Ramos (cell line): ENCODE results near the gene SMIM1.
"Not testable (repeated sequence)": the region's sequence is repeated elsewhere in the genome, so short reads cannot be mapped to it uniquely, and the experiment has no call there.

Experiments used
- in situ Hi-C: fragments of 300-500 bp; cut with MboI; formaldehyde crosslinking; loops from one replicate; pipeline ENCODE4 v1.14.3; 2022; ENCODE audit warnings: low sequenced_read_pairs; ENCODE audit not compliant: unreplicated experiment

SMIM1 gene

GRCh38 chr1:3788756-3789420 lies 16.3 kb downstream of the SMIM1 start:
- in situ Hi-C loops: no loop called here

- in situ Hi-C loops: no loop called here
Measured at GRCh38 chr1:3789421-3790300, 17.1 kb downstream of the SMIM1 start.

DNA sequence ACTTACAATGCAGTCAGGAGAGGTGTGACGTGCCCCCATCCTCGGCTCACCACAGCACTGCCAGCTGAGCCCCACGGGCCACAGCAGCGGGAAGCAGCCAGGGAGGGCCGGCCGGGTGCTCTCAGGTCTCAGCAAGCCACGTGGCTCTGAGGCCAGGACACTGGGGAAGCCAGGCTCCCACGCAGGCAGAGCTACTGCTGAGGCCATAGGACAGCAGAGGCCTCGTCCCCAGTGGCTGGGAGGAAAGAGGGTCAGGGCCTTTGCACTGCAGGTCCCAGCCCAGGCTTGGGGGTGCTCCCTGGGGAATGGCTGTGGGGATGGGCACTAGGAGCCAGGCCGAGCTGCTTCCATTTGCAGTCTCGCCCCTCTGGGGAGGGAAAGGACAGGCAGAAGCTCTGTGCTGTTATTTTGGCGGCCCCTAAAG lies 18.0 kb downstream of the SMIM1 start:
- in situ Hi-C loops: no loop called here

DNA sequence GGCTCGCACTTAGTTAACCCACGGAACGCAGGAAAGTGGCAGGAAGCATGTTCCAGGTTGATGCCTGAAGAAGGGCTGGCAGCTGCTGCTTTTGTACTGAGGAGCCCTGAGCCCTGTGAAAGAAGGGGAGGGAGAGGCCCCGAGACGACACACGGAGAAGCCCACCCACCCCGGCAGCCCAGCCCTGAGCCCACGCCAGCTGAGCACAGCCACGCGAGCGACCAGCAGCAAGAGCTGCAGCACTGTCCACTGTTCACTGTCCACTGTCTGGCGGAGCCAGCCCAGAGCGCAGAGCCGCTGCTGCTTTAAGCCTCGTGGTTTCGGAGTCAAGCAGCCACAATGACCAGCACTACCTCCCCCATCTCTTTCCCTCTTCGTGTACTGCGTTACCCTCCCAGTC lies 18.4 kb downstream of the SMIM1 start:
- in situ Hi-C loops: no loop called here

DNA sequence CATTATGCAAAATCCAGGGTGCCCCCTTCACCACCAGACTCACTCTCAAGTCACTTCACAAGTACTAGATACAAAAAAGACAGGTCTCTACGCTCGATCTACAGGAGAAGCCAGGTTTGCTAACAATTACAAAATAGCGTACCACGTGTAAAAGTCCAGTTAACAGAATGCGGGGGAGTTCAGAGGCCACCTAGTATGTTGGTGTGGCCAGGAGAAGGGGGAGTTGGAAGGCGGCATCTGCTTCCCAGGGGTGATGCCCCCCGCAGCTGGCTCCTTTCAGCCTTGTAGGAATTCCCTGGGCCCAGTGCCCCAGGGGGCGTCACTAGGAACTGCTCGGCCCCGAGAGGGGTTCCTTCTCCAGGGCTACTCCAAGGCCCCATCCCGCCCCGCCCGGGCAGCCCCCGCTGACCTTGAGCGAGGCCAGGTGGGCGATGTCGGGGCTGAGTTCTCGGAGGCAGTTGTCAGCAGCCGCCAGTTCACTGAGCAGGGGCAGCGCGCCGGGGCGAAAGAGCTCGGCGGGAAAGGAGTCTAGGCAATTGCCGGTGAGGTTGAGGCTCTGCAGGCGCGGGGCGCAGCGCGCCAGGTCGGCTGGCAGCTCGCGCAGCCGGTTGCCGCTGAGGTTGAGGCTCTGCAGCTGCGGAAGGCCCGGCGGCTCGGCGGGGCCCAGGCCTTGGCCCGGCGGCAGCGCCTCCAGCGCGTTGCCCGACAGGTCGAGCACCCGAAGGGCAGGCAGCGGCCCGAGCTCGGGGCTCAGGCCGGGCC lies 23.1 kb downstream of the SMIM1 start:
- in situ Hi-C loops: no loop called here

GRCh38 chr1:3796215-3797061 lies 23.9 kb downstream of the SMIM1 start, which contains the start of gene LRRC47:
Gene LRRC47, minus strand, starts transcription at chr1:3796498. Its CDS starts 22 bp downstream, at chr1:3796476.
- in situ Hi-C loops: no loop called here

GRCh38 chr1:3799976-3800685 lies 27.6 kb downstream of the SMIM1 start:
- in situ Hi-C loops: no loop called here

DNA sequence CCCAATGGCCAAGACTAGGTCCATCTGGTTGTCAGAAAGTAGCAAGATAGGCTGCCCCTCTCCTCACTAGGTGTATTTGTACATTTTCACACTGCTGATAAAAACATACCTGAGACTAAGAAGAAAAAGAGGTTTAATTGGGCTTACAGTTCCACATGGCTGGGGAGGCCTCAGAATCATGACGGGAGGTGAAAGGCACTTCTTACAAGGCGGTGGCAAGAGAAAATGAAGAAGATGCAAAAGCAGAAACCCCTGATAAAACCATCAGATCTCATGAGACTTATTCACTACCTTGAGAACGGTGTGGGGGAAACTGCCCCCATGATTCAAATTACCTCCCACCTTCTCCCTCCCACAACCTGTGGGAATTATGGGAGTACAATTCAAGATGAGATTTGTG lies 28.2 kb downstream of the SMIM1 start:
- in situ Hi-C loops: not testable (repeated sequence)

DNA sequence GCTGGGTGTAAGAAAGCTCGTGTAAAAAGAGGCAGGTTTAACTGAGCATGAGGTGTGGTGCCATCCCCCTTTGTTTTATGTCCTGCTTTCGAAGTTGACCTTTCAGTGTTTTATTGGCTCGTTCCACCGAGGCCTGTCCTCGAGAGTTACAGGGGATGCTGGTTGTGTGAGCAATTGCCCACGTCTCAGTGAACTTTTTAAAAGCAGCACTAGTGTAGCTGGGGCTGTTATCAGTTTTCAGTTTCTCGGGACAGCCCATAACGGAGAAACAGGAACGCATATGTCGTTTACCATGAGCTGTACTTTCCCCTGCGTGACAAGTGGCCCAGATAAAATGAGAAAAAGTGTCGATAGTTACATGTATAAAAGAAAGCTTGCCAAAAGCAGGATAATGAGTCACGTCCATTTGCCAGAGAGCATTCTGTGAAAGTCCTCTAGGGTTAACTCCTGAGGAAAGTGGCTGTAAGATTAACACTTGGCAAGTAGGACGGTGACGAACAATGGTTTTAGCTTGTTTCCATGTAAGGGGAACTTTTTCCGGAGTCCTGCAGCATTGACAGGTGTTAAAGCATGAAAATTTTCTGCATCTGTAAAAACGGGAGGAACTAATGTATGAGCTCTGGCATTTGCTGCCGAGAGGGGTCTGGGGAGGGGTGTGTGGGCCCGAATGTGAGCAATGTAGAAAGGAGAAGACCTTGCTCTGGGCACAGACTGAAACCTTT lies 31.5 kb downstream of the SMIM1 start:
- in situ Hi-C loops: no loop called here

- in situ Hi-C loops: not testable (repeated sequence)
Measured at GRCh38 chr1:3804627-3804944, 32.0 kb downstream of the SMIM1 start.

GRCh38 chr1:3805038-3805437 lies 32.5 kb downstream of the SMIM1 start:
- in situ Hi-C loops: no loop called here

GRCh38 chr1:3807769-3808168 lies 35.2 kb downstream of the SMIM1 start:
- in situ Hi-C loops: no loop called here

- in situ Hi-C loops: no loop called here
Measured at GRCh38 chr1:3809680-3810079, 37.1 kb downstream of the SMIM1 start.

DNA sequence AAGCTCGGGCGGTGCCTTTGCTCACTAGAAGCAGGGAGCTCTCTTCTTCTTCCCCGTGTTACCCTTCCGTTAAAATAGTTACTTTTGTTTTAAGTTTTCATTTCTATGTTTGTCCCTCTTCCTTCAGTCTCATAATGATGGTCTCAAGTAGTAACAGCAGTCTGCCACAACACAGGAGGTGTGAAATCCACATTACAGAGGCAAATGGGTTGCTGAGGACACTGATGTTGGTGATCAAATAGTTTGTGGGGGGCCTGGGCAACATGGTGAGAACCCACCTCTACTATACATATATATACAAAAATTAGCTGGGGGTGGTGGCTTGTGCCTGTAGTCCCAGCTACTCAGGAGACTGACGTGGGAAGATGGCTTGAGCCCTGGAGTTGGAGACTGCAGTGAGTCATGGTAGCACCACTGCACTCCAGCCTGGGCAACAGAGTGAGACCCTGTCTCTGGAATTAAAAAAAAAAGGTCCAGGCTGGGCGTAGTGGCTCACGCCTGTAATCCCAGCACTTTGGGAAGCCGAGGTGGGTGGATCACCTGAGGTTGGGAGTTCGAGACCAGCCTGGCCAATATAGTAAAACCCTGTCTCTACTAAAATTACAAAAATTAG lies 37.7 kb downstream of the SMIM1 start:
- in situ Hi-C loops: not testable (repeated sequence)

- in situ Hi-C loops: no loop called here
Measured at GRCh38 chr1:3811595-3811911, 39.0 kb downstream of the SMIM1 start.

DNA sequence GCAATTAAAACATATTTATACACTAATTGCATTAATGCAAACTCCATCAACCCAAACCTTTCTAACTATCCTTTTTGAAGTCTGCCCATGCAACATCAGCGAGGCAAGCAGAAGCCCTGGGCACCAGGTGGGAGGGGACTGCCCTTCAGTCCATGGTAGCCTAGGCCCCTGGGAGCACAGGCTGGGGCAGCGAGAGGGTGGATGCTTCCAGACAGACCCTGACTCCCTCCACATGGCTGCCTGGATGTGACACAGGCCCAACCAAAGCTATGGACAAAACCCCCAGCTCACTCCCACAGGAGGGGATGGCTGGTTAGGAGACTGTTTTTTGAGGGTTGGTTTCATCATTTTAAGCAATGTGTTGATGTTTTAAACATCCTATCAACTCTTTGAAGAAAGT lies 41.5 kb downstream of the SMIM1 start:
- in situ Hi-C loops: no loop called here

- in situ Hi-C loops: no loop called here
Measured at GRCh38 chr1:3814771-3815561, 42.4 kb downstream of the SMIM1 start.
